Endothelial cell of umbilical vein (primary cell): ENCODE results near the gene SYNPO. TPM values are rescaled to one million over a fixed set of nuclear protein-coding genes. Genes with fewer than 3 reads are reported as not detected.

Experiments
- BruUV-seq: library from RNA; stranded (reverse); fragments of 400-500 nt; replicated peaks from 2 replicates; lab custom pipeline; 2021; lab: Mats Ljungman, UMichigan
- CTCF ChIA-PET: fragments of 300-600, 350-600 bp; sonication (Branson Sonifier 250); formaldehyde crosslinking; loops from one replicate; lab custom pipeline; 2021; ENCODE audit warnings: antibody characterized with exemption, inconsistent platforms; lab: Charles Lee
- POLR2A ChIA-PET: fragments of 300-600, 350-600 bp; sonication (Branson Sonifier 250); formaldehyde crosslinking; loops from one replicate; lab custom pipeline; 2021; ENCODE audit warnings: antibody characterized with exemption, inconsistent platforms; lab: Charles Lee
- DNase-seq: peaks from one replicate; pipeline ENCODE4 v3.0.0-alpha.2; 2011; ENCODE audit warnings: low read depth, low spot score
- FAIRE-seq: peaks from 2 replicates; lab custom pipeline; 2011; peaks lifted over from hg19 to GRCh38; lab: Jason Lieb, UNC
- H2AFZ ChIP-seq: 2 replicates; pipeline ENCODE4 v1.6.0; 2012; ENCODE audit warnings: low read depth, low read length, control low read depth, inconsistent platforms
- H3K27ac ChIP-seq: 2 replicates; pipeline ENCODE4 v1.5.1; 2011; ENCODE audit warnings: low read depth, mild to moderate bottlenecking, control low read depth, low read length, moderate library complexity; ENCODE audit not compliant: insufficient read depth
- H3K27me3 ChIP-seq, 2 experiments: 2 replicates each; pipeline versions ENCODE4 v1.6.0 to v1.6.1; 2011; ENCODE audit warnings: low read length in 2 of 2, mixed read lengths in 1 of 2; ENCODE audit not compliant: control insufficient read depth in 2 of 2, insufficient read depth in 2 of 2
- H3K36me3 ChIP-seq, 2 experiments: 2 replicates in 1 of 2; 3 replicates in 1 of 2; pipeline ENCODE4 v1.5.1; 2011; ENCODE audit warnings: low read length in 2 of 2, mild to moderate bottlenecking in 1 of 2, moderate library complexity in 1 of 2; ENCODE audit not compliant: control insufficient read depth in 2 of 2, insufficient read depth in 2 of 2; ENCODE audit errors: extremely low read depth in 1 of 2
- H3K4me1 ChIP-seq: 3 replicates; pipeline ENCODE4 v1.5.1; 2011; ENCODE audit warnings: mild to moderate bottlenecking, low read length; ENCODE audit not compliant: control insufficient read depth, insufficient read depth; ENCODE audit errors: extremely low read depth
- H3K4me2 ChIP-seq: 2 replicates; pipeline ENCODE4 v1.6.1; 2011; ENCODE audit warnings: low read length, control low read depth, mixed read lengths; ENCODE audit not compliant: insufficient read depth
- H3K4me3 ChIP-seq, 3 experiments: fragments of 200-600 bp in 1 of 3; sonication (generic), shearing (Covaris generic) in 1 of 3; replicated peaks in 1 of 3; 2 replicates each; pipeline ENCODE4 v1.5.1; 2011 to 2016; ENCODE audit warnings: control low read depth in 3 of 3, low read length in 3 of 3, mild to moderate bottlenecking in 2 of 3, inconsistent platforms in 1 of 3, low read depth in 1 of 3, moderate library complexity in 1 of 3; ENCODE audit not compliant: insufficient read depth in 1 of 3
- H3K79me2 ChIP-seq: 2 replicates; pipeline ENCODE4 v1.6.0; 2012; ENCODE audit warnings: low read length, inconsistent platforms; ENCODE audit not compliant: control insufficient read depth, insufficient read depth
- H3K9ac ChIP-seq: replicated peaks from 2 replicates; pipeline ENCODE3; 2011; ENCODE audit warnings: low read length, control low read depth; ENCODE audit not compliant: insufficient read depth; ENCODE audit errors: extremely low read depth
- H3K9me1 ChIP-seq: replicated peaks from 3 replicates; pipeline ENCODE4 v1.6.0; 2011; ENCODE audit warnings: mild to moderate bottlenecking, low read length; ENCODE audit not compliant: control insufficient read depth, insufficient read depth; ENCODE audit errors: extremely low read depth
- H3K9me3 ChIP-seq: replicated peaks from 2 replicates; pipeline ENCODE4 v1.5.1; 2012; ENCODE audit warnings: low read length, inconsistent platforms; ENCODE audit not compliant: control insufficient read depth, insufficient read depth
- H4K20me1 ChIP-seq: replicated peaks from 2 replicates; pipeline ENCODE3; 2011; ENCODE audit warnings: mild to moderate bottlenecking, low read length; ENCODE audit not compliant: control insufficient read depth, insufficient read depth; ENCODE audit errors: extremely low read depth
- EZH2 ChIP-seq: IDR thresholded peaks from 2 replicates; pipeline ENCODE4 v1.6.1; 2012; ENCODE audit warnings: borderline replicate concordance, low read depth, mild to moderate bottlenecking, moderate library complexity, low read length, inconsistent platforms; ENCODE audit not compliant: severe bottlenecking
- FOS ChIP-seq: IDR thresholded peaks from 2 replicates; pipeline ENCODE4 v1.6.1; 2011; ENCODE audit warnings: mild to moderate bottlenecking, low read length, moderate library complexity, borderline replicate concordance; ENCODE audit not compliant: insufficient read depth
- JUN ChIP-seq: IDR thresholded peaks from 2 replicates; pipeline ENCODE4 v1.6.1; 2011; ENCODE audit warnings: borderline replicate concordance, low read depth; ENCODE audit not compliant: insufficient read length, insufficient read depth
- MYC ChIP-seq: IDR thresholded peaks from one replicate; pipeline ENCODE4 v1.6.1; 2011; ENCODE audit warnings: mild to moderate bottlenecking, low read depth, low read length
- POLR2A ChIP-seq: IDR thresholded peaks from 2 replicates; pipeline ENCODE4 v1.6.1; 2012; ENCODE audit warnings: low read depth, mild to moderate bottlenecking, control low read depth, low read length
- POLR2AphosphoS5 ChIP-seq: IDR thresholded peaks from 2 replicates; pipeline ENCODE4 v1.6.1; 2012; ENCODE audit warnings: low read depth, mild to moderate bottlenecking, control low read depth, low read length, moderate library complexity; ENCODE audit not compliant: insufficient read depth
- dilution Hi-C: fragments of 300-500 bp; cut with MboI; formaldehyde crosslinking; loops from one replicate; pipeline ENCODE4 v1.15.0; 2019; ENCODE audit warnings: low sequenced_read_pairs; ENCODE audit not compliant: extremely low pct_ligation_motif_present
- intact Hi-C: fragments of 100-400 bp; cut with micrococcal nuclease; formaldehyde crosslinking; loops from one replicate; pipeline ENCODE4 v1.10.0; 2022
- polyA plus RNA-seq, 4 experiments: library from polyadenylated mRNA; depleted of rRNA in 3 of 4; stranded (reverse) in 3 of 4; unstranded in 1 of 4; fragments of >200 nt; gene quantifications; 2 replicates each; pipeline versions ENCODE4 v1.2.1 to v1.2.3, GENCODE V29; 2011 to 2012; ENCODE audit warnings: missing spikeins in 1 of 4
- total RNA-seq: library from RNA; stranded (reverse); gene quantifications from 2 replicates; pipeline ENCODE4 v1.2.3, GENCODE V29; 2021
- TF ChIP-seq, protein P1 (sequence below), 2 donors: IDR thresholded peaks; 1 replicate in 1 of 2; 2 replicates in 1 of 2; pipeline ENCODE4 v1.5.1; 2011; ENCODE audit warnings: low read length in 2 of 2, mild to moderate bottlenecking in 2 of 2, moderate library complexity in 2 of 2, control low read depth in 1 of 2, inconsistent platforms in 1 of 2, low read depth in 1 of 2; ENCODE audit not compliant: insufficient read depth in 1 of 2; ENCODE audit errors: extremely low read depth in 1 of 2
- TF ChIP-seq, protein P2 (sequence below): IDR thresholded peaks from 2 replicates; pipeline ENCODE4 v1.6.1; 2011; ENCODE audit not compliant: insufficient read depth, insufficient read length

SYNPO gene
- total and polyA plus RNA-seq, 2 donors (not counting 3 experiments of a cell fraction or from before 2014, with no cell fraction given) = 68.4 to 121 TPM

GRCh38 chr5:150645070-150645700 is 4.7 kb downstream of the SYNPO start:
- ChIA-PET CTCF (interaction anchor here (1.3 to 6.8 kb wide), 6 partner anchors 8 to 84 kb away, joined by 3 to 52 read pairs (median 25); no protein-coding TSS in a partner anchor), POLR2A (no interaction called here)
- H3K27me3 ChIP-seq = no peaks in the 10 kb centered on the region
- H3K4me2 ChIP-seq = no peak overlapping the region
- DNase-seq (no peak), FAIRE-seq (peak; percentile 81)
- no peak overlapping the region for H3K9ac ChIP-seq
- peaks cover 4 to 34% of the 10 kb centered on the region in 2 experiments for H3K36me3 ChIP-seq
- TF ChIP-seq JUN (no peak), MYC (no peak), EZH2 (no peak), POLR2A (no peak), POLR2AphosphoS5 (no peak), FOS (no peak)
- TF ChIP-seq, protein P1, sequence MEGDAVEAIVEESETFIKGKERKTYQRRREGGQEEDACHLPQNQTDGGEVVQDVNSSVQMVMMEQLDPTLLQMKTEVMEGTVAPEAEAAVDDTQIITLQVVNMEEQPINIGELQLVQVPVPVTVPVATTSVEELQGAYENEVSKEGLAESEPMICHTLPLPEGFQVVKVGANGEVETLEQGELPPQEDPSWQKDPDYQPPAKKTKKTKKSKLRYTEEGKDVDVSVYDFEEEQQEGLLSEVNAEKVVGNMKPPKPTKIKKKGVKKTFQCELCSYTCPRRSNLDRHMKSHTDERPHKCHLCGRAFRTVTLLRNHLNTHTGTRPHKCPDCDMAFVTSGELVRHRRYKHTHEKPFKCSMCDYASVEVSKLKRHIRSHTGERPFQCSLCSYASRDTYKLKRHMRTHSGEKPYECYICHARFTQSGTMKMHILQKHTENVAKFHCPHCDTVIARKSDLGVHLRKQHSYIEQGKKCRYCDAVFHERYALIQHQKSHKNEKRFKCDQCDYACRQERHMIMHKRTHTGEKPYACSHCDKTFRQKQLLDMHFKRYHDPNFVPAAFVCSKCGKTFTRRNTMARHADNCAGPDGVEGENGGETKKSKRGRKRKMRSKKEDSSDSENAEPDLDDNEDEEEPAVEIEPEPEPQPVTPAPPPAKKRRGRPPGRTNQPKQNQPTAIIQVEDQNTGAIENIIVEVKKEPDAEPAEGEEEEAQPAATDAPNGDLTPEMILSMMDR (IDR thresholded peaks at IDR 0.05; ENCODE audit: extremely low read depth in 1 of 2, insufficient read depth in 1 of 2, low read depth in 1 of 2, low read length in 2 of 2) = no peak
- TF ChIP-seq, protein P2, sequence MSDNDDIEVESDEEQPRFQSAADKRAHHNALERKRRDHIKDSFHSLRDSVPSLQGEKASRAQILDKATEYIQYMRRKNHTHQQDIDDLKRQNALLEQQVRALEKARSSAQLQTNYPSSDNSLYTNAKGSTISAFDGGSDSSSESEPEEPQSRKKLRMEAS = no peak
- no peaks in the 10 kb centered on the region for H3K9me1 ChIP-seq
- no peak overlapping the region for H3K4me3 ChIP-seq
- H3K4me1 ChIP-seq = peaks cover 42% of the 10 kb centered on the region
- H2AFZ ChIP-seq = no peak overlapping the region
- peaks cover 62% of the 10 kb centered on the region for H3K79me2 ChIP-seq
- H3K9me3 ChIP-seq = no peaks in the 10 kb centered on the region
- no peaks in the 10 kb centered on the region for H4K20me1 ChIP-seq
- intact Hi-C loops (no loop called here), dilution Hi-C loops (no loop called here)
- H3K27ac ChIP-seq = no peak overlapping the region
- BruUV-seq = no TSS peak
